ENCODE measurements around the gene ACY1.

Gene ACY1

DNA sequence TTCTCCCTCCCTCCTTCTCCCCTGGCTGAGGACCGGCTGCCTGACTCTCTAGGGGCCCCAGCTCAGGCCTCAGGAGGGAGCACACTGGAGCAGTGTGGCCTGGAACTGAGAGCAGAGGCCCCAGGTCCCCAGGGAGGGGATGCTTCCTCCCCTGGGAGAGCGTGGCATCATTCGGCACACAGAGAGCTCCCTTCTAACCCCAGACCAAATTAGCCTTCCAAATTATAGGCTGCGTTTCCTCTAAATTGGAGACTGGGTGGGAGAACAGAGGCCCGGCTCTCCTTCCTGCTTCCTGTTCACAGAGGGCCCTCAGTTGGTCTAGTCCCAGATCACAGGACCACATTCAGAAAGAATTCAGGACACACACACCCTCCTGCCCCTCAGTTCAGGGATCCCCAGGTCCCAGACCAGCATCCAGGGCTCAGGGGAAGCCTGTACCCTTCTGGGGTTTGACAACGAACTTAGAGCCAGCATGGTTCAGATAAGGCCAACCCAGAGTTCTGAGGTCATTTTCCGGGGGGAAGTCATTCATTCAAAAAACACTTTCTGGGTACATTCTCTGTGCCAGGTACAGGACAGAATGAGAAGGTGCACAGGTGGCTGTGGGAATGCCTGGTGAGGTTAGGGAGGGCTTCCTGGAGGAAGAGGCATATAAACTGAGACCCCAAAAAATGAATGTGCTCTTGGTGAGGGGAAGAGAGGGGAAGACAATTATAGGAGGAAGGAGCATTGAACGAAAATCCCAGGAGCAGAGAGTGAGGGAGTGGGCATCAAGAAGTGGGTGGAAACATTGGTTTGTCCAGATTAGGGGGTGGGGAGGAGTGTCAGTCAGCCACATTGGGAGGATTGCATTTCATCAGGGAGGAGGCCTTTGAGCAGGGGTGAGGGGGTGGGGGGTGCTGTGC is 40.8 kb downstream of the ACY1 start:
- H3K27me3 ChIP-seq (replicated peaks; ENCODE audit: insufficient read depth, low read length) = no peaks in the 10 kb centered on the region
- no peak overlapping the region for H2AFZ ChIP-seq (ENCODE audit: low read length)
- H3K9ac ChIP-seq (ENCODE audit: low read length) = no peak overlapping the region
- H3K79me2 ChIP-seq (ENCODE audit: low read length) = no peaks in the 10 kb centered on the region
- no peaks in the 10 kb centered on the region for H3F3A ChIP-seq (ENCODE audit: insufficient read depth, low read length)
- H3K4me1 ChIP-seq (ENCODE audit: low read length) = no peaks in the 10 kb centered on the region
- H3K4me3 ChIP-seq (ENCODE audit: low read length) = no peak overlapping the region
- H3K9me2 ChIP-seq (replicated peaks; ENCODE audit: insufficient read depth, low read length) = no peaks in the 10 kb centered on the region
- H3K36me3 ChIP-seq (replicated peaks; ENCODE audit: insufficient read depth, low read length) = no peaks in the 10 kb centered on the region
- no peaks in the 10 kb centered on the region for H4K20me1 ChIP-seq (ENCODE audit: insufficient read depth, low read length)
- TF ChIP-seq, protein P1, sequence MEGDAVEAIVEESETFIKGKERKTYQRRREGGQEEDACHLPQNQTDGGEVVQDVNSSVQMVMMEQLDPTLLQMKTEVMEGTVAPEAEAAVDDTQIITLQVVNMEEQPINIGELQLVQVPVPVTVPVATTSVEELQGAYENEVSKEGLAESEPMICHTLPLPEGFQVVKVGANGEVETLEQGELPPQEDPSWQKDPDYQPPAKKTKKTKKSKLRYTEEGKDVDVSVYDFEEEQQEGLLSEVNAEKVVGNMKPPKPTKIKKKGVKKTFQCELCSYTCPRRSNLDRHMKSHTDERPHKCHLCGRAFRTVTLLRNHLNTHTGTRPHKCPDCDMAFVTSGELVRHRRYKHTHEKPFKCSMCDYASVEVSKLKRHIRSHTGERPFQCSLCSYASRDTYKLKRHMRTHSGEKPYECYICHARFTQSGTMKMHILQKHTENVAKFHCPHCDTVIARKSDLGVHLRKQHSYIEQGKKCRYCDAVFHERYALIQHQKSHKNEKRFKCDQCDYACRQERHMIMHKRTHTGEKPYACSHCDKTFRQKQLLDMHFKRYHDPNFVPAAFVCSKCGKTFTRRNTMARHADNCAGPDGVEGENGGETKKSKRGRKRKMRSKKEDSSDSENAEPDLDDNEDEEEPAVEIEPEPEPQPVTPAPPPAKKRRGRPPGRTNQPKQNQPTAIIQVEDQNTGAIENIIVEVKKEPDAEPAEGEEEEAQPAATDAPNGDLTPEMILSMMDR (IDR thresholded peaks at IDR 0.05; ENCODE audit: low read length) = no peak
- TF ChIP-seq EZH2phosphoT487 (IDR thresholded peaks at IDR 0.05; ENCODE audit: low read length) (no peak), EZH2 (optimal IDR thresholded peaks at IDR 0.05; ENCODE audit: low read depth, low read length) (no peak)
- H3K4me2 ChIP-seq (ENCODE audit: low read depth, low read length) = no peak overlapping the region
- no peaks in the 10 kb centered on the region for H3K9me3 ChIP-seq (replicated peaks; ENCODE audit: insufficient read depth, low read length)
- DNase-seq = no peak
- no peak overlapping the region for H3K27ac ChIP-seq (ENCODE audit: low read length)

DNA sequence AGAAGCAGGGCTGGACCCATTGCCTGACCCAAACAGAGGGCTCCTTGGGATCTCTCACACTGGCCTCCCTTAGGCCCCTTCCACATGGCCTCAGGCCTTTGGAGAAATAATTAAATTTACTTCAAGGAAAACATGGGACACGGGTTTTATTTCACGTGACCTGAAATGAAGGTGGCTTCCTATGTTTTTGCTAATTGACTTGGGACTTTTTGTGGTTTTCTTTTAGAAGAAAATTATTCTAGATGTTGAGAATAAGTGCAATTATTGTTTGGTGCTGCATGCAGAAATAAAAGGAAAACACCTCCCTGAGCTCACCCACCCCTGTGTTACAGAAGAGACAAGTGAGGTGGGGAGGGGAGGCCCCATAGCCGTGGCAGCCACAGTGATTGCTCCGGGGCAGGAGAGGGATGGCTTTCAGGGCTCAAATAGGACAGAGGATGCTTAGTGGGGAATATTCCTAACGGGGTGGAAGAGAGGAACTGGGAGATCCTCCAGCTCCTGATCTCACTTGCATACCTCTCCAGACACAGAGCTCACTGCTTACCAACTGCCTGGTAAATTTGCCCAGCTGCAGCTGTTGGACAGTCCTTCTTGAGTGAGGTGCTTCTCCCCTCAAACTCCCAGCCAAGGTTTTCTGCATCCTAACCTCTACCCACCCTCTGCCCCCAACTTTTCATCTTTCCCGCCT is 41.6 kb downstream of the ACY1 start:
- no peaks in the 10 kb centered on the region for H3K27me3 ChIP-seq (replicated peaks; ENCODE audit: insufficient read depth, low read length)
- no peaks in the 10 kb centered on the region for H3K4me1 ChIP-seq (ENCODE audit: low read length)
- DNase-seq = no peak
- no peaks in the 10 kb centered on the region for H3K79me2 ChIP-seq (ENCODE audit: low read length)
- H3K9me2 ChIP-seq (replicated peaks; ENCODE audit: insufficient read depth, low read length) = no peaks in the 10 kb centered on the region
- H3K4me3 ChIP-seq (ENCODE audit: low read length) = no peak overlapping the region
- no peaks in the 10 kb centered on the region for H4K20me1 ChIP-seq (ENCODE audit: insufficient read depth, low read length)
- H3K4me2 ChIP-seq (ENCODE audit: low read depth, low read length) = no peak overlapping the region
- H3K9me3 ChIP-seq (replicated peaks; ENCODE audit: insufficient read depth, low read length) = no peaks in the 10 kb centered on the region
- no peak overlapping the region for H2AFZ ChIP-seq (ENCODE audit: low read length)
- H3K27ac ChIP-seq (ENCODE audit: low read length) = no peak overlapping the region
- no peaks in the 10 kb centered on the region for H3K36me3 ChIP-seq (replicated peaks; ENCODE audit: insufficient read depth, low read length)
- TF ChIP-seq, protein P1 (IDR thresholded peaks at IDR 0.05; ENCODE audit: low read length) = no peak
- TF ChIP-seq EZH2 (optimal IDR thresholded peaks at IDR 0.05; ENCODE audit: low read depth, low read length) (no peak), EZH2phosphoT487 (IDR thresholded peaks at IDR 0.05; ENCODE audit: low read length) (no peak)
- H3K9ac ChIP-seq (ENCODE audit: low read length) = no peak overlapping the region
- H3F3A ChIP-seq (ENCODE audit: insufficient read depth, low read length) = no peaks in the 10 kb centered on the region

DNA sequence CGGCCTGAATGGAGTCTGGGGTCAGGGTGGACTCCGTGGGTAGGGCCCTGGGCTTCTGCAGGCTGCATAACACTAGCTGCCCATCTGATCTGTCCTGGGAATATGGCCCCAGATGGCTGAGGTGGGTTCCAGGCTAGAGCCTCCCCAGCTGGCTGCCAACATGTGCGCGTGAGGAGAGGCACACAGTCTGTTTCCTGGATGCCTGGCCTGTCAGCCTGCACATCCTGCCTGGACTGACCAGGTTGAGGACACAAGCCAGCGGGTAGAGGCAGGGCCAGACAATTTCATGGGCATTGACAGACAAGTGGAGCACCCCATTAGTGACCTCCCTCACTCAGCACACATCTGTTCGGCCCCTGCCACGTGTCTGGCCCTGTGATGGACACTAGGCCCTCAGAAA is 42.1 kb downstream of the ACY1 start:
- no peak overlapping the region for H3K4me2 ChIP-seq (ENCODE audit: low read depth, low read length)
- H3K4me3 ChIP-seq (ENCODE audit: low read length) = no peak overlapping the region
- no peaks in the 10 kb centered on the region for H3K27me3 ChIP-seq (replicated peaks; ENCODE audit: insufficient read depth, low read length)
- no peaks in the 10 kb centered on the region for H3F3A ChIP-seq (ENCODE audit: insufficient read depth, low read length)
- H3K27ac ChIP-seq (ENCODE audit: low read length) = no peak overlapping the region
- H3K36me3 ChIP-seq (replicated peaks; ENCODE audit: insufficient read depth, low read length) = no peaks in the 10 kb centered on the region
- no peaks in the 10 kb centered on the region for H3K9me3 ChIP-seq (replicated peaks; ENCODE audit: insufficient read depth, low read length)
- TF ChIP-seq, protein P1 (IDR thresholded peaks at IDR 0.05; ENCODE audit: low read length) = no peak
- TF ChIP-seq EZH2phosphoT487 (IDR thresholded peaks at IDR 0.05; ENCODE audit: low read length) (no peak), EZH2 (optimal IDR thresholded peaks at IDR 0.05; ENCODE audit: low read depth, low read length) (no peak)
- no peaks in the 10 kb centered on the region for H3K9me2 ChIP-seq (replicated peaks; ENCODE audit: insufficient read depth, low read length)
- H3K9ac ChIP-seq (ENCODE audit: low read length) = no peak overlapping the region
- no peak for DNase-seq
- H4K20me1 ChIP-seq (ENCODE audit: insufficient read depth, low read length) = no peaks in the 10 kb centered on the region
- no peaks in the 10 kb centered on the region for H3K4me1 ChIP-seq (ENCODE audit: low read length)
- H2AFZ ChIP-seq (ENCODE audit: low read length) = no peak overlapping the region
- H3K79me2 ChIP-seq (ENCODE audit: low read length) = no peaks in the 10 kb centered on the region

Data from MM.1S (cell line).